ENCODE measurements around the gene SORCS2.

DNA sequence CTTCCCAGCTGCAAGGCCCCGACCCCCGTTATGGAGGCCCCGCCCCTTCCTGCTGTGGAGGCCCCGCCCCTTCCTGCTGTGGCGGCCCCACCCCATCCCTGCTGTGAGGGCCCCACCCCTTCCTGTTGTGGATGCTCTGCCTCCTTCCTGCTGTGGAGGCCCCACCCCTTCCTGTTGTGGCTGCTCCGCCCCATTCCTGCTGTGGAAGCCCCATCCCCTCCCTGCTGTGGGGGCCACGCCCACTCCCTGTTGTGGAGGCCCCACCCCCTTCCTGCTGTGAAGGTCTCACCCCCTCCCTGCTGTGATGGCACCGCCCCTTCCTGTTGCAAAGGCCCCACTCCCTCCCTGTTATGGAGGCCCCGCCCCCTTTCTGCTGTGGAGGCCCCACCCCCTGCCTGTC lies 347.3 kb downstream of the SORCS2 start:
- TF ChIP-seq, protein P1, sequence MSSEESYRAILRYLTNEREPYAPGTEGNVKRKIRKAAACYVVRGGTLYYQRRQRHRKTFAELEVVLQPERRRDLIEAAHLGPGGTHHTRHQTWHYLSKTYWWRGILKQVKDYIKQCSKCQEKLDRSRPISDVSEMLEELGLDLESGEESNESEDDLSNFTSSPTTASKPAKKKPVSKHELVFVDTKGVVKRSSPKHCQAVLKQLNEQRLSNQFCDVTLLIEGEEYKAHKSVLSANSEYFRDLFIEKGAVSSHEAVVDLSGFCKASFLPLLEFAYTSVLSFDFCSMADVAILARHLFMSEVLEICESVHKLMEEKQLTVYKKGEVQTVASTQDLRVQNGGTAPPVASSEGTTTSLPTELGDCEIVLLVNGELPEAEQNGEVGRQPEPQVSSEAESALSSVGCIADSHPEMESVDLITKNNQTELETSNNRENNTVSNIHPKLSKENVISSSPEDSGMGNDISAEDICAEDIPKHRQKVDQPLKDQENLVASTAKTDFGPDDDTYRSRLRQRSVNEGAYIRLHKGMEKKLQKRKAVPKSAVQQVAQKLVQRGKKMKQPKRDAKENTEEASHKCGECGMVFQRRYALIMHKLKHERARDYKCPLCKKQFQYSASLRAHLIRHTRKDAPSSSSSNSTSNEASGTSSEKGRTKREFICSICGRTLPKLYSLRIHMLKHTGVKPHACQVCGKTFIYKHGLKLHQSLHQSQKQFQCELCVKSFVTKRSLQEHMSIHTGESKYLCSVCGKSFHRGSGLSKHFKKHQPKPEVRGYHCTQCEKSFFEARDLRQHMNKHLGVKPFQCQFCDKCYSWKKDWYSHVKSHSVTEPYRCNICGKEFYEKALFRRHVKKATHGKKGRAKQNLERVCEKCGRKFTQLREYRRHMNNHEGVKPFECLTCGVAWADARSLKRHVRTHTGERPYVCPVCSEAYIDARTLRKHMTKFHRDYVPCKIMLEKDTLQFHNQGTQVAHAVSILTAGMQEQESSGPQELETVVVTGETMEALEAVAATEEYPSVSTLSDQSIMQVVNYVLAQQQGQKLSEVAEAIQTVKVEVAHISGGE (tag by site-specific recombination; conservative IDR thresholded peaks at IDR 0.05; ENCODE audit: low read depth): no peak
- TF ChIP-seq, protein P2, sequence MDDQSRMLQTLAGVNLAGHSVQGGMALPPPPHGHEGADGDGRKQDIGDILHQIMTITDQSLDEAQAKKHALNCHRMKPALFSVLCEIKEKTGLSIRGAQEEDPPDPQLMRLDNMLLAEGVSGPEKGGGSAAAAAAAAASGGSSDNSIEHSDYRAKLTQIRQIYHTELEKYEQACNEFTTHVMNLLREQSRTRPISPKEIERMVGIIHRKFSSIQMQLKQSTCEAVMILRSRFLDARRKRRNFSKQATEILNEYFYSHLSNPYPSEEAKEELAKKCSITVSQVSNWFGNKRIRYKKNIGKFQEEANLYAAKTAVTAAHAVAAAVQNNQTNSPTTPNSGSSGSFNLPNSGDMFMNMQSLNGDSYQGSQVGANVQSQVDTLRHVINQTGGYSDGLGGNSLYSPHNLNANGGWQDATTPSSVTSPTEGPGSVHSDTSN (CRISPR knock-in tag; IDR thresholded peaks at IDR 0.05): no peak
- TF ChIP-seq, protein P3, sequence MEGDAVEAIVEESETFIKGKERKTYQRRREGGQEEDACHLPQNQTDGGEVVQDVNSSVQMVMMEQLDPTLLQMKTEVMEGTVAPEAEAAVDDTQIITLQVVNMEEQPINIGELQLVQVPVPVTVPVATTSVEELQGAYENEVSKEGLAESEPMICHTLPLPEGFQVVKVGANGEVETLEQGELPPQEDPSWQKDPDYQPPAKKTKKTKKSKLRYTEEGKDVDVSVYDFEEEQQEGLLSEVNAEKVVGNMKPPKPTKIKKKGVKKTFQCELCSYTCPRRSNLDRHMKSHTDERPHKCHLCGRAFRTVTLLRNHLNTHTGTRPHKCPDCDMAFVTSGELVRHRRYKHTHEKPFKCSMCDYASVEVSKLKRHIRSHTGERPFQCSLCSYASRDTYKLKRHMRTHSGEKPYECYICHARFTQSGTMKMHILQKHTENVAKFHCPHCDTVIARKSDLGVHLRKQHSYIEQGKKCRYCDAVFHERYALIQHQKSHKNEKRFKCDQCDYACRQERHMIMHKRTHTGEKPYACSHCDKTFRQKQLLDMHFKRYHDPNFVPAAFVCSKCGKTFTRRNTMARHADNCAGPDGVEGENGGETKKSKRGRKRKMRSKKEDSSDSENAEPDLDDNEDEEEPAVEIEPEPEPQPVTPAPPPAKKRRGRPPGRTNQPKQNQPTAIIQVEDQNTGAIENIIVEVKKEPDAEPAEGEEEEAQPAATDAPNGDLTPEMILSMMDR (tag by site-specific recombination; IDR thresholded peaks at IDR 0.05): no peak
- TF ChIP-seq ZNF658 (tag by site-specific recombination; IDR thresholded peaks at IDR 0.05) (no peak), ZNF510 (tag by site-specific recombination; IDR thresholded peaks at IDR 0.05; ENCODE audit: insufficient replicate concordance) (no peak), ZNF629 (tag by site-specific recombination; IDR thresholded peaks at IDR 0.05) (no peak), ZNF670 (tag by site-specific recombination; IDR thresholded peaks at IDR 0.05; ENCODE audit: low read depth) (no peak), ZNF654 (tag by site-specific recombination; IDR thresholded peaks at IDR 0.05; ENCODE audit: low read depth) (no peak), YY1 (tag by site-specific recombination; IDR thresholded peaks at IDR 0.05) (no peak), KLF16 (tag by site-specific recombination; IDR thresholded peaks at IDR 0.05) (no peak), EGR2 (tag by site-specific recombination; IDR thresholded peaks at IDR 0.05; ENCODE audit: low read depth) (no peak), ZNF571 (tag by site-specific recombination; IDR thresholded peaks at IDR 0.05) (no peak)
- TF ChIP-seq, protein P4, sequence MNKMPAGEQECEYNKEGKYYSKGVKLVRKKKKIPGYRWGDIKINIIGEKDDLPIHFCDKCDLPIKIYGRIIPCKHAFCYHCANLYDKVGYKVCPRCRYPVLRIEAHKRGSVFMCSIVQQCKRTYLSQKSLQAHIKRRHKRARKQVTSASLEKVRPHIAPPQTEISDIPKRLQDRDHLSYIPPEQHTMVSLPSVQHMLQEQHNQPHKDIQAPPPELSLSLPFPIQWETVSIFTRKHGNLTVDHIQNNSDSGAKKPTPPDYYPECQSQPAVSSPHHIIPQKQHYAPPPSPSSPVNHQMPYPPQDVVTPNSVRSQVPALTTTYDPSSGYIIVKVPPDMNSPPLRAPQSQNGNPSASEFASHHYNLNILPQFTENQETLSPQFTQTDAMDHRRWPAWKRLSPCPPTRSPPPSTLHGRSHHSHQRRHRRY (tag by site-specific recombination; IDR thresholded peaks at IDR 0.05): no peak
- TF ChIP-seq, protein P5, sequence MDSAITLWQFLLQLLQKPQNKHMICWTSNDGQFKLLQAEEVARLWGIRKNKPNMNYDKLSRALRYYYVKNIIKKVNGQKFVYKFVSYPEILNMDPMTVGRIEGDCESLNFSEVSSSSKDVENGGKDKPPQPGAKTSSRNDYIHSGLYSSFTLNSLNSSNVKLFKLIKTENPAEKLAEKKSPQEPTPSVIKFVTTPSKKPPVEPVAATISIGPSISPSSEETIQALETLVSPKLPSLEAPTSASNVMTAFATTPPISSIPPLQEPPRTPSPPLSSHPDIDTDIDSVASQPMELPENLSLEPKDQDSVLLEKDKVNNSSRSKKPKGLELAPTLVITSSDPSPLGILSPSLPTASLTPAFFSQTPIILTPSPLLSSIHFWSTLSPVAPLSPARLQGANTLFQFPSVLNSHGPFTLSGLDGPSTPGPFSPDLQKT (IDR thresholded peaks at IDR 0.05; ENCODE audit: borderline replicate concordance, low read depth, low read length): no peak

All from HEK293 (cell line).